K562 (cell line): Measurements from ENCODE around the gene CTRL. TPM values are rescaled to one million over a fixed set of nuclear protein-coding genes. Genes with fewer than 3 reads are reported as not detected.

Source experiments
- E2F3 ChIP-seq: fragments of 250-450 bp; sonication (Bioruptor Pico); IDR thresholded peaks from 2 replicates; pipeline ENCODE4 v1.4.0; 2020; ENCODE audit warnings: mild to moderate bottlenecking
- MTA2 ChIP-seq: fragments of 450-650 bp; IDR thresholded peaks from 2 replicates; pipeline ENCODE4 v1.6.1; 2016; ENCODE audit warnings: low read depth
- ZNF175 ChIP-seq: fragments of 200-800 bp; sonication (Bioruptor generic); IDR thresholded peaks from 2 replicates; pipeline ENCODE4 v1.6.1; 2016; ENCODE audit warnings: low read depth, mild to moderate bottlenecking, missing genetic modification characterization, missing compliant biosample characterization
- polyA plus RNA-seq, 8 experiments: library from polyadenylated mRNA; depleted of rRNA in 4 of 8; stranded (reverse) in 5 of 8; unstranded in 3 of 8; fragments of >200 nt; fragmentation: Nextera tagmentation in 2 of 8; fragmentation: Illumina TruSeq in 1 of 8; extraction: Ambion mirVana in 2 of 8; extraction: Trizol in 1 of 8; gene quantifications; 2 replicates each; pipeline versions ENCODE4 v1.2.1 to v1.2.3, GENCODE V29; 2011 to 2014; ENCODE audit warnings: inconsistent platforms in 1 of 8, missing spikeins in 1 of 8
- total RNA-seq, 7 experiments: library from RNA; depleted of rRNA in 6 of 7; stranded (reverse); fragments of >200 nt in 6 of 7; fragmentation: Illumina TruSeq in 2 of 7; extraction: Trizol in 2 of 7; gene quantifications; 2 replicates each; pipeline versions ENCODE4 v1.2.1 to v1.2.3, GENCODE V29; 2011 to 2021; ENCODE audit warnings: low replicate concordance in 1 of 7
- TF ChIP-seq, protein P1 (sequence below): fragments of 250-450 bp; sonication (Bioruptor Pico); IDR thresholded peaks from 2 replicates; pipeline ENCODE4 v1.4.0; 2020
- TF ChIP-seq, protein P2 (sequence below): fragments of 450-650 bp; IDR thresholded peaks from one replicate; pipeline ENCODE4 v1.6.1; 2018; ENCODE audit warnings: mild to moderate bottlenecking, moderate library complexity; ENCODE audit not compliant: partially characterized antibody

Gene CTRL
- total and polyA plus RNA-seq, 9 of the 15 experiments (the other 6 are each of a cell fraction or from before 2014, with no cell fraction given) = 1.4 to 5.6 (median 2.5) TPM

DNA sequence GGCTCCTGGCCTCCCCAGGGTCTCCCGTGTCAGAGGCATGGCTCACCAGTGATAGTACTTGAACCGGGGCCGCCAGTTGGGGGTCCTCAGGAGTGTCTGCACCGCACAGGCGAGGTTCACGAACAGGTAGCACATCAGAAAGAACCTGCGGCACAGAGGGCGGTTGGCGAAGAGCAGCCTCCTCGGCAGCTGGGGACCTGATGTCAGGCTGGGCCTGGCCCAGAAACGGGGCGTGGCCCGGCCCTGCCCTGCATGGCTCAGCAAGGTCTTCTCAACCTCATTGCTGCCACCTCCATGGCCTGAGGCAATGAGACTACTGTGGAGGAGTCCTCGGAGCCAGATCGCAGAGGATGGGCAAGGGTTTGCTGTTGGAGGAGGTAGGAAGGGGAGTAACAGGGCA, 16.4 kb upstream of the CTRL start (continued):
- TF ChIP-seq, protein P1, sequence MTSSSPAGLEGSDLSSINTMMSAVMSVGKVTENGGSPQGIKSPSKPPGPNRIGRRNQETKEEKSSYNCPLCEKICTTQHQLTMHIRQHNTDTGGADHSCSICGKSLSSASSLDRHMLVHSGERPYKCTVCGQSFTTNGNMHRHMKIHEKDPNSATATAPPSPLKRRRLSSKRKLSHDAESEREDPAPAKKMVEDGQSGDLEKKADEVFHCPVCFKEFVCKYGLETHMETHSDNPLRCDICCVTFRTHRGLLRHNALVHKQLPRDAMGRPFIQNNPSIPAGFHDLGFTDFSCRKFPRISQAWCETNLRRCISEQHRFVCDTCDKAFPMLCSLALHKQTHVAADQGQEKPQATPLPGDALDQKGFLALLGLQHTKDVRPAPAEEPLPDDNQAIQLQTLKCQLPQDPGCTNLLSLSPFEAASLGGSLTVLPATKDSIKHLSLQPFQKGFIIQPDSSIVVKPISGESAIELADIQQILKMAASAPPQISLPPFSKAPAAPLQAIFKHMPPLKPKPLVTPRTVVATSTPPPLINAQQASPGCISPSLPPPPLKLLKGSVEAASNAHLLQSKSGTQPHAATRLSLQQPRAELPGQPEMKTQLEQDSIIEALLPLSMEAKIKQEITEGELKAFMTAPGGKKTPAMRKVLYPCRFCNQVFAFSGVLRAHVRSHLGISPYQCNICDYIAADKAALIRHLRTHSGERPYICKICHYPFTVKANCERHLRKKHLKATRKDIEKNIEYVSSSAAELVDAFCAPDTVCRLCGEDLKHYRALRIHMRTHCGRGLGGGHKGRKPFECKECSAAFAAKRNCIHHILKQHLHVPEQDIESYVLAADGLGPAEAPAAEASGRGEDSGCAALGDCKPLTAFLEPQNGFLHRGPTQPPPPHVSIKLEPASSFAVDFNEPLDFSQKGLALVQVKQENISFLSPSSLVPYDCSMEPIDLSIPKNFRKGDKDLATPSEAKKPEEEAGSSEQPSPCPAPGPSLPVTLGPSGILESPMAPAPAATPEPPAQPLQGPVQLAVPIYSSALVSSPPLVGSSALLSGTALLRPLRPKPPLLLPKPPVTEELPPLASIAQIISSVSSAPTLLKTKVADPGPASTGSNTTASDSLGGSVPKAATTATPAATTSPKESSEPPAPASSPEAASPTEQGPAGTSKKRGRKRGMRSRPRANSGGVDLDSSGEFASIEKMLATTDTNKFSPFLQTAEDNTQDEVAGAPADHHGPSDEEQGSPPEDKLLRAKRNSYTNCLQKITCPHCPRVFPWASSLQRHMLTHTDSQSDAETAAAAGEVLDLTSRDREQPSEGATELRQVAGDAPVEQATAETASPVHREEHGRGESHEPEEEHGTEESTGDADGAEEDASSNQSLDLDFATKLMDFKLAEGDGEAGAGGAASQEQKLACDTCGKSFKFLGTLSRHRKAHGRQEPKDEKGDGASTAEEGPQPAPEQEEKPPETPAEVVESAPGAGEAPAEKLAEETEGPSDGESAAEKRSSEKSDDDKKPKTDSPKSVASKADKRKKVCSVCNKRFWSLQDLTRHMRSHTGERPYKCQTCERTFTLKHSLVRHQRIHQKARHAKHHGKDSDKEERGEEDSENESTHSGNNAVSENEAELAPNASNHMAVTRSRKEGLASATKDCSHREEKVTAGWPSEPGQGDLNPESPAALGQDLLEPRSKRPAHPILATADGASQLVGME (CRISPR knock-in tag) = no peak
- TF ChIP-seq, protein P2, sequence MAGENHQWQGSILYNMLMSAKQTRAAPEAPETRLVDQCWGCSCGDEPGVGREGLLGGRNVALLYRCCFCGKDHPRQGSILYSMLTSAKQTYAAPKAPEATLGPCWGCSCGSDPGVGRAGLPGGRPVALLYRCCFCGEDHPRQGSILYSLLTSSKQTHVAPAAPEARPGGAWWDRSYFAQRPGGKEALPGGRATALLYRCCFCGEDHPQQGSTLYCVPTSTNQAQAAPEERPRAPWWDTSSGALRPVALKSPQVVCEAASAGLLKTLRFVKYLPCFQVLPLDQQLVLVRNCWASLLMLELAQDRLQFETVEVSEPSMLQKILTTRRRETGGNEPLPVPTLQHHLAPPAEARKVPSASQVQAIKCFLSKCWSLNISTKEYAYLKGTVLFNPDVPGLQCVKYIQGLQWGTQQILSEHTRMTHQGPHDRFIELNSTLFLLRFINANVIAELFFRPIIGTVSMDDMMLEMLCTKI = no peak
- no peak for TF ChIP-seq E2F3 (CRISPR knock-in tag)
- TF ChIP-seq ZNF175 = no peak
- TF ChIP-seq MTA2 = no peak
- TF ChIP-seq, all 486 proteins: peak for 0
